Neuronal stem cell (in vitro differentiated cells): ENCODE results near the gene ARHGEF7.

Experiments
- DNase-seq: peaks from one replicate; pipeline ENCODE4 v3.0.0-alpha.2; 2013; ENCODE audit warnings: low spot score
- H2AFZ ChIP-seq: one replicate; pipeline ENCODE4 v1.6.1; 2013; ENCODE audit warnings: mild to moderate bottlenecking, low read length, inconsistent platforms
- H2AK5ac ChIP-seq: 2 replicates; pipeline ENCODE4 v1.6.1; 2013; ENCODE audit warnings: low read depth, mild to moderate bottlenecking, inconsistent platforms, low read length, moderate library complexity, mixed read lengths
- H2BK120ac ChIP-seq: 2 replicates; pipeline ENCODE4 v1.6.1; 2013; ENCODE audit warnings: low read depth, mild to moderate bottlenecking, inconsistent platforms, low read length, moderate library complexity, mixed read lengths
- H2BK12ac ChIP-seq: one replicate; pipeline ENCODE4 v1.6.1; 2013; ENCODE audit warnings: low read length, inconsistent platforms
- H2BK15ac ChIP-seq: 2 replicates; pipeline ENCODE4 v1.6.1; 2013; ENCODE audit warnings: mild to moderate bottlenecking, low read length, inconsistent platforms, mixed read lengths
- H2BK5ac ChIP-seq: one replicate; pipeline ENCODE4 v1.6.1; 2013; ENCODE audit warnings: inconsistent platforms, mild to moderate bottlenecking, low read length, moderate library complexity
- H3K14ac ChIP-seq: one replicate; pipeline ENCODE4 v1.6.1; 2013; ENCODE audit warnings: low read length, inconsistent platforms
- H3K18ac ChIP-seq: 2 replicates; pipeline ENCODE4 v1.6.1; 2013; ENCODE audit warnings: low read length, inconsistent platforms
- H3K23ac ChIP-seq: 2 replicates; pipeline ENCODE4 v1.6.1; 2013; ENCODE audit warnings: low read depth, mild to moderate bottlenecking, mixed read lengths, low read length, inconsistent platforms; ENCODE audit not compliant: poor library complexity
- H3K27ac ChIP-seq: replicated peaks from 3 replicates; pipeline ENCODE4 v1.5.1; 2013; ENCODE audit warnings: low read length, inconsistent platforms
- H3K27me3 ChIP-seq, 3 experiments: 2 replicates each; pipeline ENCODE4 v1.6.1; 2013; ENCODE audit warnings: low read length in 3 of 3, mild to moderate bottlenecking in 2 of 3, inconsistent platforms in 1 of 3, low read depth in 1 of 3, mixed read lengths in 1 of 3, moderate library complexity in 1 of 3; ENCODE audit not compliant: control insufficient read depth in 3 of 3, insufficient read depth in 3 of 3
- H3K36me3 ChIP-seq, 2 donors: replicated peaks in 1 of 2; 2 replicates each; pipeline ENCODE4 v1.6.1; 2013; ENCODE audit warnings: low read length in 2 of 2; ENCODE audit not compliant: control insufficient read depth in 2 of 2, insufficient read depth in 2 of 2
- H3K4ac ChIP-seq: 2 replicates; pipeline ENCODE4 v1.6.1; 2013; ENCODE audit warnings: inconsistent platforms, mild to moderate bottlenecking, low read length, moderate library complexity
- H3K4me1 ChIP-seq, 2 donors: 1 replicate in 1 of 2; 2 replicates in 1 of 2; pipeline ENCODE4 v1.6.1; 2013; ENCODE audit warnings: low read length in 2 of 2, low read depth in 1 of 2; ENCODE audit not compliant: control insufficient read depth in 2 of 2, insufficient read depth in 1 of 2
- H3K4me2 ChIP-seq: one replicate; pipeline ENCODE4 v1.6.1; 2013; ENCODE audit warnings: mild to moderate bottlenecking, low read length, inconsistent platforms; ENCODE audit not compliant: insufficient read depth, poor library complexity, severe bottlenecking
- H3K4me3 ChIP-seq, 2 donors: 2 replicates each; pipeline ENCODE4 v1.5.1; 2013; ENCODE audit warnings: low read length in 2 of 2, mild to moderate bottlenecking in 2 of 2, inconsistent platforms in 1 of 2, moderate library complexity in 1 of 2
- H3K79me1 ChIP-seq: one replicate; pipeline ENCODE4 v1.6.1; 2013; ENCODE audit warnings: low read depth, mild to moderate bottlenecking, inconsistent platforms, low read length, moderate library complexity
- H3K9ac ChIP-seq: one replicate; pipeline ENCODE4 v1.6.1; 2013; ENCODE audit warnings: mild to moderate bottlenecking, low read depth, low read length, inconsistent platforms; ENCODE audit not compliant: poor library complexity
- H3K9me3 ChIP-seq, 2 donors: replicated peaks in 1 of 2; 2 replicates each; pipeline versions ENCODE3 to v1.6.1; 2013; ENCODE audit warnings: low read length in 2 of 2, mild to moderate bottlenecking in 2 of 2, inconsistent platforms in 1 of 2, low read depth in 1 of 2, mixed read lengths in 1 of 2, moderate library complexity in 1 of 2; ENCODE audit not compliant: control insufficient read depth in 2 of 2, insufficient read depth in 1 of 2
- H4K8ac ChIP-seq: one replicate; pipeline ENCODE4 v1.6.1; 2013; ENCODE audit warnings: low read depth, mild to moderate bottlenecking, inconsistent platforms, low read length, moderate library complexity
- H4K91ac ChIP-seq: one replicate; pipeline ENCODE4 v1.6.1; 2013; ENCODE audit warnings: low read length, low read depth, mild to moderate bottlenecking, inconsistent platforms; ENCODE audit not compliant: poor library complexity
- WGBS, 2 donors: extraction: QIAGEN DNeasy Blood & Tissue Kit; methylation state at CpG; one replicate each; pipeline ENCODE4 v1.1.7; 2013; ENCODE audit warnings: missing lambda C conversion rate in 2 of 2, mixed read lengths in 1 of 2; ENCODE audit not compliant: insufficient read length in 2 of 2, insufficient replicate concordance in 1 of 2; ENCODE audit errors: extremely low coverage in 2 of 2; 5-methylcytosine and 5-hydroxymethylcytosine counted together

The ARHGEF7 gene

DNA sequence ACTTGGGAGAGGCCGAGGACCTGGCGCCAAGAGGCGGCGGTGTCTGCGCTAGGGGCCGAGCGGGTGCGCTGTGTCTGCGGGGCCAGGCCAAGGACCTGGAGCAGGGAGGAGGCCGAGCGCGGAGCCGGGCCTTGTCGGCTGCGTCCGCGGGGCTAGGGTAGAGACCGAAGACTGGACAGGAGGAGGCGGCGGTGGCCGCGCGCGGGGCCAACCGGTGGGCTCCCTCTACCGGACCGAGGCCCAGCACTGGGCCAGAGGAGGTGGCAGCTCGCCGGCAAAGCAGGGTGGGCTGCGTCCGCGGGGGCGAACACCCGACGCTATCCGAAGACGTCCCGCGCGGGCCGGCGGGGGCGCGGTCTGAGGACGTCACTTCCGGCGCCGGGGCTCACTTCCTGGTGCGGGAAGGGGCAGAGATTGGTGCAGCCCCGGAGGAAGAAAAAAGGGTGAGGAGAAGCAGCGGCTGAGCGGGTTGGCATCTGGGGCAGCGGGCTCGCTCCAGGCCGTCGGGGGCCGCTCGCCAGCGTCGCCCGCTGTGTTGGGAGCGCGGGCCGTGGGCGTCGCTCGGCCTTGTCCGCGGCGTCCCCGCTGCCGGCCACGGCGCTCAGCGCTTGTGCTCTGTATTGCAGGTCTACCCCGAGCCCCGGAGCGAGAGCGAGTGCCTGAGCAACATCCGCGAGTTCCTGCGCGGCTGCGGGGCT is 38.3 kb downstream of the ARHGEF7 start:
- no CpG with 5 or more reads among the region's 84 CpGs for WGBS, 2 donors
- peak; percentile 93 for DNase-seq
- H3K18ac ChIP-seq, result peak overlapping the region; percentile 98

DNA sequence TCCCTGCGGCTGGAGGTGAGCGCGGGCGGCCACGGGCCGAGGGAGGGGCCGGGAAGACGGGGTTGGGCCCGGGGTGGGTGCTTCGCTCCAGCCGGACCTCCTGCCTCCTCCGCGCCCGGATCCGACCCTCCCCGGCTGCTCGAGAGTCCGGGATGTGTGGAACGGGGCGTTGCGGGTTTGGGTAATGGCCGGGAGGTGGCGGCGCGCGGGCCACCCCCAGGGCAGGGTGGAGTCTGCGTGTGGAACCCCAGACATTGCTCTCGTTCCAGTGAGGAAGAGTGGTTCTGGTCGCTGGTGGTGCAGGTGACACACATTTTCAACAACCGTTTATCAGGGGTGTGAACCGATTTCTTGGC is 38.8 kb downstream of the ARHGEF7 start:
- Histone ChIP-seq H3K79me1 (peaks cover 6% of the 10 kb centered on the region), H2BK120ac (no peak overlapping the region), H4K8ac (no peak overlapping the region), H2AFZ (peak overlapping the region; percentile 94), H2BK15ac (no peak overlapping the region), H3K4me1 (peaks cover 1 to 4% of the 10 kb centered on the region in 2 donors), H3K36me3 (peaks cover 0 to 19% of the 10 kb centered on the region in 2 donors), H2AK5ac (peak overlapping the region; percentile 32), H3K9ac (peak overlapping the region; percentile 98), H3K4me2 (peak overlapping the region; percentile 79), H3K23ac (peak overlapping the region; percentile 67), H3K4ac (no peak overlapping the region), H3K27ac (peak overlapping the region; percentile 80), H4K91ac (no peak overlapping the region), H2BK12ac (no peak overlapping the region), H2BK5ac (peak overlapping the region; percentile 78), H3K27me3 (no peaks in the 10 kb centered on the region), H3K18ac (peak overlapping the region; percentile 91), H3K4me3 (peak overlapping the region; percentile 91 to 96), H3K14ac (peak overlapping the region; percentile 63), H3K9me3 (no peaks in the 10 kb centered on the region)
- DNase-seq, result no peak
- WGBS, 2 donors, result no CpG with 5 or more reads among the region's 31 CpGs

More for the DNA sequence above, 38.3 kb downstream of the ARHGEF7 start:
- no peak overlapping the region for H2BK120ac ChIP-seq
- H3K4ac ChIP-seq, result no peak overlapping the region
- H3K36me3 ChIP-seq, result peaks cover 0 to 14% of the 10 kb centered on the region in 2 donors
- H2AFZ ChIP-seq, result peak overlapping the region; percentile 94
- peaks cover 6% of the 10 kb centered on the region for H3K79me1 ChIP-seq
- H2BK15ac ChIP-seq, result peak overlapping the region; percentile 26
- H3K27me3 ChIP-seq, result no peaks in the 10 kb centered on the region
- H3K9me3 ChIP-seq, result no peaks in the 10 kb centered on the region
- peak overlapping the region; percentile 32 for H2AK5ac ChIP-seq
- H3K27ac ChIP-seq, result peak overlapping the region; percentile 93
- peak overlapping the region; percentile 78 for H2BK5ac ChIP-seq
- peak overlapping the region; percentile 79 for H3K4me2 ChIP-seq
- H3K23ac ChIP-seq, result peak overlapping the region; percentile 67
- H3K14ac ChIP-seq, result peak overlapping the region; percentile 73
- no peak overlapping the region for H2BK12ac ChIP-seq
- peak overlapping the region; percentile 98 for H3K9ac ChIP-seq
- no peak overlapping the region for H4K91ac ChIP-seq
- no peak overlapping the region for H4K8ac ChIP-seq
- peak overlapping the region; percentile 91 to 96 for H3K4me3 ChIP-seq
- H3K4me1 ChIP-seq, result peaks cover 1 to 4% of the 10 kb centered on the region in 2 donors

DNA sequence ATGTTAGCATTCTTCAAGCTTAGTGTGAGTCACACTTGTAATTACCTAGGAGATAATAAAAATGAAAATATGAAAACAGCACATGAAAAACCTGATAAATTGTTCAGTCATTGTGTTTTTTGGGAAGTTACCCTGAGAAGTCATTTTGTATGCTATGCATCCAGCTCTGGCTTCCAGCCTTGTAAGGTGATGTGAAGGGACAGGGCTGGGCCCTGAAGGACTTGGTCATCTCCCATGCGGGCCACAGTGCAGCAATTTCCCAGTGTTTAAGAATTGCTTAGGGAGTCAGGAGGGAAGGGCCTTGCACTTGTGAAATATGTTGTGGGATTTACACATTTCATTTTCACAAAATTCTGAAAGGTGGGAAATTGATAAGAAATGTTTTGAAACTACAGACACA is 41.3 kb downstream of the ARHGEF7 start:
- Histone ChIP-seq H3K9me3 (no peaks in the 10 kb centered on the region), H3K23ac (no peak overlapping the region), H3K36me3 (peaks cover 2 to 42% of the 10 kb centered on the region in 2 donors), H3K27me3 (no peaks in the 10 kb centered on the region), H3K4me1 (peaks cover 1 to 4% of the 10 kb centered on the region in 2 donors), H3K9ac (no peak overlapping the region), H3K14ac (no peak overlapping the region), H3K18ac (no peak overlapping the region), H3K4me3 (no peak overlapping the region), H2AFZ (no peak overlapping the region), H4K91ac (no peak overlapping the region), H3K27ac (no peak overlapping the region), H4K8ac (no peak overlapping the region), H2BK15ac (no peak overlapping the region), H2AK5ac (no peak overlapping the region), H2BK5ac (no peak overlapping the region), H2BK120ac (no peak overlapping the region), H3K4me2 (no peak overlapping the region), H3K4ac (no peak overlapping the region), H2BK12ac (no peak overlapping the region), H3K79me1 (peaks cover 10% of the 10 kb centered on the region)
- no CpG with 5 or more reads among the region's 1 CpG for WGBS, 2 donors
- no peak for DNase-seq

DNA sequence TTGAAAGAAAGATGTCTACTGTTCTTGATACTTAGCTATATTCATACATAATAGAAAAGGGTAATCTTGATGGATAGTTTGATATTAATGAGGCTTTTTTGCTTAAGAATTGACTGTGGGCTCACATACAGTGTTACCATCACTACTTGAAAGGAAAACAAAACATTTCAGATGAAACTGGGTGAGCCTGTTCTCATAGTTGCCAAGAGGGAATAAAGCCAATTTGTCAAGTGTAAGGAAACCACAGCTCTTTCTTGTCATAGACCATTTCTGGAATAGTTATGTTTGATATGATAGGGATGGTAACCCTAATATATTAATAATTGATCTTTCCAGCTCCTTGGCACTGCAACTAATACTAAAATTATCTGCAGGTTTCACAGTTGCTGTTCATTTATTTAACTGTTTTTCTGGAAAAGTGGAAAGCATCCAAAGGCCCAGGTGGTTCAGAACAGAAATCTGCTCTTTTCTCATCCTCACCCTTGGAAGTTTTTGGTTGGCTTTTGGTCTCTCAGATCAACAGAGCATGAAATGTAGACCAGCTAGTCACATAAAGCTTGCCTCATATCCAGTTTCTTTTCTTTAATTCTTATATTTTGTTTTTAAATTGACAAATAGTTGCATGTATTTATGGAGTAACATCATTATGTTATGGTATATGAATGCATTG is 43.2 kb downstream of the ARHGEF7 start:
- Histone ChIP-seq H3K36me3 (peaks cover 2 to 52% of the 10 kb centered on the region in 2 donors), H3K9me3 (no peaks in the 10 kb centered on the region), H3K4me1 (peaks cover 1 to 4% of the 10 kb centered on the region in 2 donors), H3K4me2 (no peak overlapping the region), H4K8ac (no peak overlapping the region), H2AFZ (no peak overlapping the region), H2BK12ac (no peak overlapping the region), H3K9ac (no peak overlapping the region), H2AK5ac (no peak overlapping the region), H3K79me1 (peaks cover 10% of the 10 kb centered on the region), H3K14ac (no peak overlapping the region), H2BK5ac (no peak overlapping the region), H4K91ac (no peak overlapping the region), H3K4me3 (no peak overlapping the region), H3K27me3 (no peaks in the 10 kb centered on the region), H3K18ac (no peak overlapping the region), H2BK15ac (no peak overlapping the region), H2BK120ac (no peak overlapping the region), H3K23ac (no peak overlapping the region), H3K4ac (no peak overlapping the region), H3K27ac (no peak overlapping the region)
- DNase-seq, result no peak
